ENCODE results near the gene OTOG.

Gene OTOG

DNA sequence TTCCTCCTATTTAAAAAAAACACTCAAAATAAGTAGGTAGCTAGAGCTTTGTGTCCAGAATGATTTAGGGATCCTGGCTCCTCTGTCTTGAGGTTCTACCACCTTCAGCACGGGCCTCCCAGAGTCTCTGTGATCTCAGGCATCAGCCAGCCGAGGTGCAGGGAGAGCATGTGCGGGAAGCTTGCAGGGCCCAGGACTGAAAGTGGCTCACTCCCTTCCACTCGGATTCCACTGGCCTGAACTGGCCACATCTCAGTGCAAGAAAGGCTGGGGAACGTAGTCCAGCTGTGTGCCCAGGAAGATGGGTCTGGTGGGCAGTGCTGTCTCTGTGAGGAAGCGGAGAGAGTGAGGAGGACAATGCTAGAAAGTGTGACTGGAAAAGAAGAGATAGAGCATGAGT lies 104.0 kb downstream of the OTOG start:
- DNase-seq (ENCODE audit: low read depth): no peak

DNA sequence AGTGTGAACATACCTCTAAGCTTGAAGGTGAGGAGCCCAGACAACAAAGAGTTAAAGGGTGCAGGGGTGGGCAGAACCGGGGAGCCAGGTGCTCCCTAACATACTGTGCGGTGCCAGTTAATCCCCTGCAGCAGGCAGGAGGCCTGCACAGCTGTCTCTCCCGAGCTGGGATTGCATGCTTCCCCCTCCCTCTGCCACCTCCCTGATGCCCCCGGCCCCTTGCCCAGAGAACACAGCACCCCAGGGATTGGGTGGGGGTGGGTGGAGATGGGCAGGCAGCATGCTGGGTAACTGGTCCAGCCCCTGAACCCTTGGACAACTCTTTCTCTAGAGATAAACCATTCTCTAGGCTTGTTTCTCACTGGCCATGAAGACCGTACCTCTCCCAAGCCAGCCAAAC lies 104.6 kb downstream of the OTOG start:
- DNase-seq (ENCODE audit: low read depth): no peak

DNA sequence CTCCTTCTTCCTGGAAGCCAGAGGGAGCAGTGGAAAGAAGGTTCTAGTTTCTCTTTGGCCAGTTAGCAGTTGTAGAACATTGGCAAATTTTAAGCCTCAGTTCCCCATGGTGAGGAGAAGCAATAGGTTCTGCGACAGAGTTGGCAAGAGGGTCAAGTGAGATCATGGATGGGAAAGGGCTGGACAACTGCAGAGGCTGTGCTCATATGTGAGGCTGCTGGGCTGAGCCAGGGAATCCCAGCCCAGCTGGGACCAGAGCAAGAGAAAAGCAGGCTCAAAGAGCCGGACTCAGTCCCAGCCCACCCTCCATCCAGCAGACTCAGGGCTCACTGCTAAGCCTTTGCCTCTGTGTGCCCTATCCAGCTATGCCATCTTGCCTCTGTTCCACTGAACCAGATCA lies 105.5 kb downstream of the OTOG start:
- no peak for DNase-seq (ENCODE audit: low read depth)

DNA sequence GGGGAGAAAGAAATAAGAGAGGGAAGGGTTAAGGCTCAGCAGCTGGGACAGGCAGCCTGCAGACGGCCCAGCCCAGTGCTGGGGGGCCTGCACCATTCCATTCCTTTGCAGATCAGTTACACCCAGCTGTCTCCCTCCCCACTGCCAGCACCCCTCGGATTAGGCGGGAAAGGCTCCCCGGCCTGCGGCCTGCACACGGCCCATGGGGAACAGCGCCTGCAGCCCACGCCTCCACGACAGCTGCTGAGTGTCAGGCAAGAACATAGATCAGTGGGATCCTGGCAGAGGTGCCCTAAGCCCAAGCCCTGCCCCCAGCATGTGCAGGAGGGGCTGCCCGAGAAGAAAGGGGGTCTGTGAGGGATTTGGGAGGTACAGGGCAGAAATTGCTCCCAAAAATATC lies 106.6 kb downstream of the OTOG start:
- no peak for DNase-seq (ENCODE audit: low read depth)

DNA sequence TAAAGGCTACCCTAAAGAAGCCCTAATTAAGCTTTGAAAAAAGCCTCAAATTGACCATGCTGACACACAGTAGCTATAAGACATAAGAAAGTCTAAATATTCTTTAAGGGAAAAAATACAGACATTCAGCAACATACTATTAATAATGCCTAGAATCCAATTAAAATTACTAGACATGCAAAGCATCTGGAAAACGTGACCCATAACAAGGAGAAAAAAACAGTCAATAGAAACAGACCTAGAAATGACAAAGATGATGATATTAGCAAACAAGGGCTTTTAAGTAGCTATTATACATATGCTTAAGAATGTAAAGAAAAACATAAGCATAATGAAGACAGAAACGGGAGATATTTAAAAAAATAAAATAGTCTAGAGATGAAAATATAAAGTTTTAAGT lies 108.6 kb downstream of the OTOG start:
- DNase-seq (ENCODE audit: low read depth): no peak

DNA sequence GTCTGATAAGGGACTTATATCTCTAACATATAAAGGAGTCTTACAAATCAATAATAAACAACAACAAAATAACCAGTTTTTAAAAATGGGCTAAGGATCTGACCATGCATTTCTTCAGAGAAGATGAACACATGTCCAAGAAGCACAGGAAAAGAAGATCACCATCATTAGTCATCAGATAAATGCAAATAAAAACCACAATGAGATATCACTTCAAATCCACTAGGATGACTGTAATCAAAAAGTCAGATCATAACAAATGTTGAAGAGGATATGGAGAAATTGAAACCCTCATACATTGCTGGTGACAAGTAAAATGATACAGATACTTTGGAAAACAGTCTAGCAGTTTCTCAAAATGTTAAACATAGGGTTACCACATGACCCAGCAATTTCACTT lies 111.2 kb downstream of the OTOG start:
- DNase-seq (ENCODE audit: low read depth): no peak

DNA sequence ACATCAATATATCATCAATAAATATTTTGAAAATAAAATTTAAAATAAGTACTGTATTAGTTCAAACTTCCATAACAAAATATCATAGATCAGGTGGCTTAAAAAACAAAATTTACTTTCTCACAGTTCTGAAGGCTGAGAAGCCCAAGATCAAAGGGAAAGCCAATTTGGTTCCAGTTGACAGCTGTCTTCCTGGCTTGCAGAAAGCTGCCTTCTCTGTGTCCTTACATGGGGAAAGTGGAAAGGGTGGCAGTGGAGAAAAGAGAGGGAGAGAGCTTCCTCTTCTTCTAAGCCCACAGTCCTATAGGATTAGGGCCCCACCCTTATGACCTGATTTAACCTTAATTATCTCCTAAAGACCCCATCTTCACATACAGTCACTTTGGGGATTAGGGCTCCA lies 121.1 kb downstream of the OTOG start:
- no peak for DNase-seq (ENCODE audit: low read depth)

DNA sequence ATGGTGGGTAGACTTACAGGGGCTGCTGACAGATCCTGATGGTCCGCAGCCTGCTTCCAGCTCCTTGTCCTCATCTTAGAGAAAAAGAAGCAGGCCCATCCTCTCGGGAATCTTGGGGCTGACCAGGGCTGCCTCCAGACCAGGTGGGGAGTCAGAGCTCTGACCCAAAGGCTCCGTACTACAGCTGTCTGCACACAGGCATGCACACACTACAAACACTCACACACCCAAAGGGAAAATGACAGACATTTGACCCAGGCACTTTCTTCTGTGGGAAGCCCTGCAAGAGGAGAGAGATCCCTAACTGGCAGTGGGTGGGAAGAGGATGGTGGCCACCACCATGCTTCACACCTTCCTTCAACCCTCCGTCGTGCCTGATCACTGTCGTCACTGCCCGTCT lies 125.4 kb downstream of the OTOG start:
- DNase-seq (ENCODE audit: low read depth): no peak

DNA sequence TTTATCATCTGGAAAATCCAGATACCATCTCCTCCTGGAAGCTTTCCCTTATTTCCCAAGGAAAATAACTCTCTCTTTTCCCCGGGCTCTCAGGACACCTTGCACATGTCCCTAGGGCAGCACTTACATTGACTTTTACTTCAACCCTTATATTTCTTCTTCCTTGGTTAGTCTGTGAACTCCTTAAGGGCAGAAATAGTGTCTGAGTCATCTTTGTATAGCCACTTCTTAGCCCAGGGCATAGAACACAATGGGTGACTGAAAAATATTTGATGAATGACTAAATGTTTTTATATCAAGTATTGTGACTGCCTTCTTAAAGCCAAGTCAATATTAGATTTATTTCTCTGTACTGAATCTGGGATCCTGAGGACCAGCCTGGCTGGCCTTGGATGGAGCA lies 126.9 kb downstream of the OTOG start:
- no peak for DNase-seq (ENCODE audit: low read depth)

DNA sequence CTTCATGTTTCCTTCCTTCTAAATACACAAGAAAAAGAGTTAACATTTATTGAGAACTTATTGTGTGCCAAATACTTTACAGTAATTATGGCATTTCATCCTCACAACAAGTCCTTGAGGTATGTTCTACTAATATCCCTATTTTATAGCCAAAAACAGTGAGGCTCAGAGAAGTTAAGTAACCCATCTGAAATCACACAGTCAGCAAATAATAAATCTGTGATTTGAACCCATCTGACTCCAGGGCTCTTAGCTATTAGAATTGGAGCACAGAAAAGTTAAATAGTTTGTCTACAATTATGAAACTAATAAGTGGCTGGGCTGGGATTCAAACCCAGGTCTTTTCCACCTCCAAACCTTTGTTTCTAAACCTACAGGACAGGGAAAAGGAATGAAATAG lies 135.8 kb downstream of the OTOG start:
- no peak for DNase-seq (ENCODE audit: low read depth)

DNA sequence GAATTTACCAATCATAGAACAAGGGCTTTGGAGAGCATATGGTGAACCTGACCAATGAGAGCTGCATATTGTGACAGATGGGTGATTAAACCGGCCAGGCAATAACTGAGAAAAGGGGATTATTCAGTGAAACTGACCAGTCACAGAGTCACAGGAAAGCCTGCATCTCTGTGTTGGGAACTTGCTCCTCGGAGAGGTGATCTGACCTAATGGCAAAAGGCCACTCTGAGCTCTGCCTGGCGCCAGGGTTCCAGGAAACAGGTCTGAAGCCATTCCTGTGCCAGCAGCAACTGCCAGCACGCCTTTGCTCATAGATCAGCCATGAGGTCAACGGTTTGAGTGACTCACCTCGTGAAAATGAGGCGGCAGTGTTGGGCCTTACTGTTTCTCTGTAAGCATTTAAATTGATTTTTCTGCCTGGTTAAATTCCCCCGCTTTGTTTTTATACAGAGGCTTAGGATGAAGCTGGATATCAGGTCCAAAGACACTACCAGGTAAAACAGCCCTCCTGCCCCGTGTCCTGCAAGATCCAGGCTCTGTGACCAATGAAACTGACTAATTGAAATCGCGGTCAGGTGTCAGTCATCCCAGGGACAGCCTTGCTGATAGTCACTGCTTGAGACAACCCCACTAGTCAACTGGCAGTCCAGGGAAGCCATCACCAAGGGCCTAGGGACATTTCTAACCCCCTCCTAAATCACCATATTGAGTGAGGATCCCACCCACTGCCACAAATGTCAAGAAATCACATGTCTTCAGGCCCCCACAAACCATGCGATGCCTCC lies 136.5 kb downstream of the OTOG start:
- no peak for DNase-seq (ENCODE audit: low read depth)

DNA sequence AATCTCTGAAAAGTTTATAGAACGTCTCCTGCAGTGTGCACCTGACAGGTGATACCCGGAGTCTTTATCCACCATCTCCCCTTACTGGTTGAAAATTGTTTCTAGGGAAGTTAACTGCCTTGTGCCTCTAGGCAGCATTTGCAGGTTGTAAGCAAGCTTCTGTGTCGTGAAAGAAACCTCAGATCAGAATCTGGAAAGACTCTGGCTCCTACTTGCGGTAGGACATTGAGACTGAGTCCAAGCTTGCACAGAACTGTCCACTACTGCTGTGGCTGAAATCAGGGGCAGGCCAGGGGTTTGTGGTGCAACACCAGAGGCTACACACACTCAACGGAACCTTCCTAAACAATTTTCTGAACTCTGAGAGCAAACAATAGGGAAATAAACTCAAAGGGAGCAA lies 137.5 kb downstream of the OTOG start:
- no peak for DNase-seq (ENCODE audit: low read depth)

DNA sequence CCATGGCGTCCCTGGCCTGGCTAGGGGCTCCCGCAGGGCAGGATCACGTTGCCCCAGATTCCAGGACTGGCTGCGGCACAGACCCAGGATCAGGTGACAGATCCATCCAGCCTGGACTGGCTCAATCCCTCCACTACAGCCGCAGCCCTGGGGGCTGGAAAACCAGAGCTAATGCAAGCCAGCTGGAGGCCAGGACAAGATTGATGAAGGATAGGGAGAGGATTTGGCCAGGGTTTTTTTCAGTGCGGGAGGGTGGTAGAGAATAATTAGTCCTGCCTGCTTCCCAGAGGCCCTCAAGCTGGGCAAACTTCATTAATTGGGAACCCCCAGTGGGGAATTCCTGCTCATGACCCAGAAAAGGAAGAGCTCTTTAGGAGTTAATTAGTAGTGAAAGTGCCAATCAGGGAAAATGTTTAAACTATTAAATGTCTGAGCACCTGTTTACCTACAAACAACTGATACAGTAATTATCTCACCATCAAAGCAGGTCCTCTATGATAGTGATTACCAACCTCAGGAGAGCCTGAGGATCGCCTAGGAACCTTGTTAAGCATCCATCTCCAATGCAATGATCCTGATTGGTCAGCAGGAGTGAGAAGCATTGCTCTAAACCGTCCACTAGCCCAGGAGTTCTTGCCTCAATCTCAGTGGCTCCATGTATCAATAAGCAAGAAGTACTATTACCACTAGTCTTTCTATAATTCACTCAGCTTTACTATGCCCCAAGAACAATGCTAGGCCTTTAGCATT lies 139.3 kb downstream of the OTOG start:
- no peak for DNase-seq (ENCODE audit: low read depth)

DNA sequence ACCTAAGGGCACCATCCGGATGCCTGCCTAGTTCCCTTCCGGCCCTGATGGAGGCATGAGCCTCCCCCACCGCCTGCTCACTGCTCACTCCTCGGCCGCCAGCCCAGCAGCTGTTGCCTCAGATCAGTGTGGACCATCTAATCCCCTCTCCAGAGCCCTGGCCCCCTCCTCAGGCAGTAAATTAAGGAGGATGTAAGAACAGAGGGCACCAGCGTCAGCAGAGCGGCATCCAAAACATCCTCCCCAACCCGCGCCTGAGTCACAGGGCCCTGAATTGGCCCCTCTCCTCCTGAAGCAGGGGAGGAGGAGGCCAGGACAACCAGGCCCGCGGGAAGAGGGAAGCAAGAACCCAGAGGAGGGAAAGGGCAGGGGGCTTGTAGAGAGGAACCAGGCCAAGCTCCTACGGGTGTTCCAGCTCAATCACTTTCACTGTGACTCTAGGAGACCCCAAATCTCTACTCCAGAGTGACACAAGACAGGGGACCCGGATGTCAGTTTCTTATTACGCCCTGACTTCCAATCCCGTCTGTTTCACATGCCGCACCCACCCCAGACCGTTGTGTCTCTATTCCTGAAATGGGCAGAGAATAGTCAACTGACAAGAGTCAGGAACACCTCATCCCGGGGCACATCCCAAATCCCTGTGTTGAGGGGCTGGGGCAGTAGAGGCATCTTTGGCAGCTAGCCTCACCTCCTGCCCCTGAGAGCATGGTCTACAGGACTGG lies 141.0 kb downstream of the OTOG start:
- DNase-seq (ENCODE audit: low read depth): no peak

DNA sequence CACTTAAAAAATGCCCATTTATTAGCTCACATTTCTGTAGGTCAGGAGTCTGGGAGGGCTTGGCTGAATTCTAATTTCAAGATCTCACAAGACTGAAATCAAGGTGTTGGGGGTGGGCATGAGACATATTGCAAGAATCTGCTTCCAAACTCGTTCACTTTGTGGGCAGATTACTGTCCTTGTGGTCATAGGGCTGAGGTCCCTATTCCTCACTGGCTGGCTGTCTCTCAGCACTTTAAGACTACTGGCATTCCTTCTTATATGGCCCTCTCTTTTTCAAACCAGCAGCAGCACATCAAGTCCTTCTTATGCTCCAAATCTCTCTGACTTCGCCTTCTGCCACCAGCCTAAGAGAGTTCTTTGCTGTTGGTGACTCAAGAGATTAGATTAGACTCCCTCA lies 144.5 kb downstream of the OTOG start:
- no peak for DNase-seq (ENCODE audit: low read depth)

DNA sequence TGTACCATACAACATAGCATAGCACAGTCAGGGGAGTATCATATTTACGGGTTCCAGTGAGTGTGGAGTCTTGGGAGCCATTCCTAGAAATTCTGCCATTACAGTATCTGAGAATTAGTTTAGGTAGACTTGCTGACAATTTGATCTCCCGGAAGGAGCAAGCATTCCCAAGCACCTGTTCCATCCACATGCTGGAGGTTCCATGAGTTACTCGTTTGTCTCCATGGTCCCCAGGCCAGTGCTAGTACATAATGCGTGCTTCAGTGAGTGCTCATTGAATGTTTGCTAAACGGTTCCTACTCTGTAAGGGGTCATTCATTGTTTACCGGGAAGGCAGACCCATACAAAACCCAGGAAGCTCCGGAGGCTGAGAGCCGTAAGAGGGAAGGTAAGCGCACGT lies 144.9 kb downstream of the OTOG start:
- no peak for DNase-seq (ENCODE audit: low read depth)

DNA sequence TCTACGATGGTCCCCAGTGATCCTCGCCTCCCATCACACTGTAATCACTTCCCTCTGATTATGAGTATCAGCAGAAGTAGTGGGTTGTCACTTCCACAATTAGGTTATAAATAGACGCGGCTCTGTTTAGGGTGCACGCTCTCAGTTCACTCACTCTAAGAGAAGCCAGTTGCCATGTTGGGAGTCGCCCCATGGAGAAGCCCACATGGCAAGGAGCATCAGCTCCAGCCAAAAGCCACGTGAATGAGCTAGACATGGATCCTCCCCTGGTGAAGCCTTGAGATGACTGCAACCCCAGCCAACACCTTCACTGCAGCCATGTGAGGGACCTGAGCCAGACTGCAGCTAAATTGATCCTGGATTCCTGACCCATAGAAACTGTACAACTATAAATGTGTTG lies 145.9 kb downstream of the OTOG start:
- DNase-seq (ENCODE audit: low read depth): no peak

DNA sequence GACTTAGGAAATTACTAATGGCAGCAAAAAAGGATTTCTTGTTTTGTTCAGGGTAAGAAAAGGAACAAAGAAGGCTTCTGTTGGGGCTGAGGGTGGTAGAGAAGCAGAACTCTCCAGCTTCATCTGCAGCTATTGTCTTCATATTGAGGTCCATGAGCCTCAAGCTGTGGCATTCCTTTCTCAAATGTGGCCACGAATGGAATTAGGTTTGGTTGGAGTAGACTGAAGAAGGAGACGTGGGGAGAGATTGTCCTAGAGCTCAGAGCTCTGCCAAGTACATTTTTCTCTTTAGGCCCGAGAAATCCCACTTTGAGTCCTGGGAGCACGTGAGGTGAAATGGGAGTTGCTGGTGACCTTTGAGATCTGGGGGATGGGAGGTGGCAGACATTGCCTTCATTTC lies 146.5 kb downstream of the OTOG start:
- DNase-seq (ENCODE audit: low read depth): no peak

DNA sequence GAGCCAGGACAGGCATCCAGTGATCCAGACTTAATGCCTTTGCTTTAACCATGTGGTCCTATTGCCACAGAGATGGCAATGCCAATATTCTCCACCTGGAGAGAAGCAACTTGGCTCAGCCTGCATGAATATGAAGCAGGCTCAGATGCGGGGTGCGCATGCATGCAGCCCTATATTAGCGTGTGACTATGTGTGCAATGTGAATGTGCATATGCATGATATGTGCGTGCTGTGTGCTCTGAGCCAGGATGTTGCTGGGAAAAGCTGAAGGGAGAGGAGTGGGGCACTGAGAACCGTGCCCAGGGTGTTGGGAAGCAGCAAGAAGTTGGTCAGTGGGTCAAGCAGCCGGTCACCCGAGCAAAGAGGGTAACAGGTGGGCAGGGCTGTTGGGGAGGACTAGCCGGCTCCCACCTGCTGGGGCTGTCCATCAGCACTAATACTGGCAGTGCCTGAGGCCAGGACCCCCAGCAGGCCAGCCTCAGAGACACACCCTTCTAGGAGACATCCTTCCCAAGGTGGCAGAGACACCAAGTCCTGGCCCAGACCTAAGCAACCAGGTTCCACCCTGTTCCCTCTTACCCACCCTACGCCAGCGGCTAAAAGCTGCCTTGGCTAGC lies 147.5 kb downstream of the OTOG start:
- no peak for DNase-seq (ENCODE audit: low read depth)

DNA sequence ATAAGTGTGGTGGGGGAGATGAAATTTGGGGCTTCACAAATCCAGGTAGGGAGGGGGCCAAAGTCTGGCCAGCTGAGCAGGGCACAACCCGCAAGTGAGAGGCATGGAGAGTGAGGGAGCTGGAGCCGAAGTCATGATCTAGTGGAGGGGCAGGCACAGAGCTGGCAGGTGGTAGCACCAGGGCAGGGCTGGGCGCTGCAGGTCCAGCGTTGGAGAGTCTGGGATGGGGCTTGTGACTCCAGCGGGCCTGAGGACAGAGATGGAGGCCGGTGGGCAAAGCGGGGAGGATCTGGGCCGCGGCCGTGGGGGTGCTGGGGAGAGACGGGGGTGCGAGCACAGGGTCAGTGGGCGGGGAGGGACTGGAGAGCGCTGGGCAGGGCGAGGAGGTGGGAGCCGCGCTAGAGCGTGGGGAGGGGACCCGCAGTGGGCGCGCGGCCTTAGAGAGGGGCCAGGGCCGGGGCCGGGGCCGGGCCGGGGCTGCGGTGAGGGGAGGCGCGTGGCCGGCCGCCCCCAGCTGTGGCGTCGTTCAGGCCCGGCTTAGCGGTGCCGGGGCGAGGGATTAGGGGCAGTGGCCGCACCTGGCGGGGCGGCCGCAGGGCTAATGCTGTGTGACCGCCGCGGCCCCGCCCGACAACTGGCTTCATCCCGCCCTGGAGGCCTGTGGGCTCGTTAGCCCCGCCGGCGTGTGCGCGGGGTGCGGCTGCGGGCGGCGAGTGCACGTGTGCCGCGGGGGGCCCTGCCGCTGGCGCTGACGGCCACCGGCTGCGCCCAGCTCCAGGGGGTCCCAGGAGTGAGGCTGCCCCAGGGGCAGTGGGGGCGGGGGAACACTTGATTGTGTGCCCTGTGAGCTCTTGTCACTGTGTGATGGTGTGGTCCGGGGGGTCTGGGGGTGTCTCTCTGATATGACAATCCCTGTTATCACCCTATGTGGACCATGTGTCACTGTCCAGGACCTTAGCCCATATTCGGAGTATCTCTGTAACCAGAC lies 148.7 kb downstream of the OTOG start:
- no peak for DNase-seq (ENCODE audit: low read depth)

DNA sequence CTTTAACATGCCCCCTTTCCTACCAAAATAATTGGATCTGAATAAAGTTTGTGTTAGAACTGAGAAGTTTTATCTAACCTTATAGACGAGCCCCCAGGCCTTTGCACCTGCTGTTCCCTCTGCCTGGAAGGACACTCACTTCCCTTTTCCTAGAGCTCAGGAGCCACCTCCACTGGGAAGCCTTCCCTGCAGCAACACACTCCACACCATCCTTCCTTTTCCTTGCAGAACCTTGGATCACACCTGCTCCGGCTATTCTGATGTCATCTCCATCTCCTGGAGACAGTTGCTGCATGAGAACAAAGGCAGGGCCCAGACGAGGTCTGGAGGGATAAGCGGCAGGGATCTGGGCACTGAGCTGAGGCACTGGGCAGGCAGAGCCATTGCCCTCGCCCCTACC lies 149.7 kb downstream of the OTOG start:
- DNase-seq (ENCODE audit: low read depth): no peak

Measured in activated T-cell treated with anti-CD3 and anti-CD28 coated beads for 48 hours (primary cell).